NCI-H446 treated with DMSO at 0.1 percent for 48 hours (cell line): ENCODE measurements around the gene IGSF8.

Experiments
- DNase-seq: peaks from one replicate; lab custom pipeline; 2025; lab: John Stamatoyannopoulos, UW

IGSF8 gene

GRCh38 chr1:160097911-160098851, at the start of gene IGSF8:
Gene IGSF8, minus strand, starts transcription at chr1:160098619. Its CDS starts 147 bp downstream, at chr1:160098472.
- DNase-seq = peak; percentile 72

- no peak for DNase-seq
Observed at GRCh38 chr1:160148121-160148520, 49.7 kb upstream of the IGSF8 start.

DNA sequence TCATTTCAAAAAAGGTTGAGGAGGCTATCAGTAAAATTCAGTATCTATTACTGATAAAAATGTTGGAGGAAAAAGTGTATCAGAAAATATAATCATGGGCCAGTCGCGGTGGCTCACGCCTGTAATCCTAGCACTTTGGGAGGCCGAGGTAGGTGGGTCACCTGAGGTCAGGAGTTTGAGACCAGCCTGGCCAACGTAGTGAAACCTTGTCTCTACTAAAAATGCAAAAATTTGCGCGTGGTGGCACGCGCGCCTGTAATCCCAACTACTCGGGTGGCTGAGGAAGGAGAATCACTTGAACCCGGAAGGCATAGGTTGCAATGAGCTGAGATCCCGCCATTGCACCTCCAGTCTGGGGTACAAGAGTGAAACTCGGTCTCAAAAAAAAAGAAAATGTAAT, 47.7 kb upstream of the IGSF8 start:
- DNase-seq = no peak

DNA sequence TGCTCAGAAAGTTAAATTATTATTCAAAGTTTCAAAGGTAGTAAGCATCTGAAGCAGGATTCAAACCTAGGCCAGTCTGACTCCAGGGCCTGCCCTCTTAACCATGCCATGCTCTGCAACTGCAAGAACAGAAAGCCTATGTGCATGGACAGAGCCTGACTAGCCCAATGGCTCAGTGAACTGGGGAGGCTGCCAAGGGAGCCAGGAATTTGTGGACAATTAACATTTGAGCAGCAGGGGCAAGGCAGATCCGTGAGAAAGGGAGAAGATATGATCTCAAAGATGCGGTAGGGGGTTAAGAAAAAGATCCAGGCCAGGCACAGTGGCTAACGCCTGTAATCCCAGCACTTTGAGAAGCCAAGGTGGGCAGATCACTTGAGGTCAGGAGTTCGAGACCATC, 46.5 kb upstream of the IGSF8 start:
- no peak for DNase-seq

- no peak for DNase-seq
Observed at GRCh38 chr1:160143695-160144094, 45.3 kb upstream of the IGSF8 start.

- no peak for DNase-seq
Observed at GRCh38 chr1:160139840-160140239, 41.4 kb upstream of the IGSF8 start.

- DNase-seq = peak; percentile 29
Observed at GRCh38 chr1:160137216-160137862, 38.9 kb upstream of the IGSF8 start.

DNA sequence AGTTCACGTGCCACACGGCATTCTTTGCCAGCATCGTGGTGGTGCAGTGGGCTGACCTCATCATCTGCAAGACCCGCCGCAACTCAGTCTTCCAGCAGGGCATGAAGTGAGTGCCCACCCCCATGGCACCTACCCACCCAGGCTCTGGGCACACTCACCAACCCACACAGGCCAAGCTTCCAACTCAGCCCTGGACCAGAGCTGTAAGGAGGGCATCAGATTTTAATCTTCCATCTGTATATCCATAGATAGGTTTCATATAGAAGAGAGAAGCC, 38.4 kb upstream of the IGSF8 start:
- DNase-seq = no peak

DNA sequence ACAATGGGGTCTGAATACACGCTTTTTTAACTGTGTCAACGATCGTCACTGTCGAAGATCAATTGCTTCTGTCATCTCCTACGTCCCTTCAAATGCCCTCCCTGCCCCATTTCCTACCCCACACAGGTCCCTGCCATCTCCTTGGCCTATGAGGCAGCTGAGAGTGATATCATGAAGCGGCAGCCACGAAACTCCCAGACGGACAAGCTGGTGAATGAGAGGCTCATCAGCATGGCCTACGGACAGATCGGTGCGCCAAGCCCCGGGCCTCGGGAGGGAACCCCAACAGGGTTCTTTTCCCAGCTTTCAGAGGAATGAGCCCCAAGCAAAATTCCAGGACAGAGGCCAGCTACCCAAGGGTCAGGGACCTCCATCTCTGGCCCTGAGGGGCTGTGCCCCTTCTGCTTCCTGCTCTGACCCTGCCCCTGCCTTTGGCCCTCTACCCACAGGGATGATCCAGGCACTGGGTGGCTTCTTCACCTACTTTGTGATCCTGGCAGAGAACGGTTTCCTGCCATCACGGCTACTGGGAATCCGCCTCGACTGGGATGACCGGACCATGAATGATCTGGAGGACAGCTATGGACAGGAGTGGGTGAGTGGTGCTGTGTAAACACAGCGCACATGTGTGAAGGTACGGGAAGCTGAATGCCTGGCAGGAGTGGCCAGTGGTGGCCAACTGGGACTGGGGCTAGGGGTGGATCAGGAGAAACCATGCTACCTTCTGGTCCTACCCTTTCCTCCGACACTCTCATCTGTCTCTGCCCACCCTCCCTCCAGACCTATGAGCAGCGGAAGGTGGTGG, 37.9 kb upstream of the IGSF8 start:
- no peak for DNase-seq

GRCh38 chr1:160134791-160135572, 36.6 kb upstream of the IGSF8 start:
- no peak for DNase-seq

GRCh38 chr1:160133990-160134770, 35.8 kb upstream of the IGSF8 start:
- no peak for DNase-seq

GRCh38 chr1:160131803-160132565, 33.6 kb upstream of the IGSF8 start:
- DNase-seq = no peak

DNA sequence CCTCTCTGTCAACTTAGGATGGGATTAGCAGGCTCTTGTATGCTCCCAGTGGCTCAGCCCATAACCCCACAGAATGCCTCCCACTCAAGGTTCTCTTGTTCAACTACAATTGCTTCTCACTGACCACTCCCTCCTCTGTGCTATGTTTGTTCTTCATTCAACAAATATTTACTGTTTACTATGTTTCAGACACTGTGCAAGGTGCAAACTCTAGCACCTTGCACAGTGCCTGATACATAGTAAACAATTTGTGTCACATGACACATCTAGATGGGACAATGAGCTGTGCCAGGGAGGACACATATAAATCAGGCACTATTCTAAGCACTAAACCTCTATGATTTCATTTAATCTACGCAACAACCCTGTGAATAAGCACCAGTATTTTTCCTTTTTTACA, 32.5 kb upstream of the IGSF8 start:
- no peak for DNase-seq

- no peak for DNase-seq
Observed at GRCh38 chr1:160130486-160130885, 32.1 kb upstream of the IGSF8 start.

GRCh38 chr1:160129966-160130365, 31.5 kb upstream of the IGSF8 start:
- no peak for DNase-seq

- DNase-seq = no peak
Observed at GRCh38 chr1:160129558-160129957, 31.1 kb upstream of the IGSF8 start.

GRCh38 chr1:160129046-160129445, 30.6 kb upstream of the IGSF8 start:
- DNase-seq = no peak

- no peak for DNase-seq
Observed at GRCh38 chr1:160128636-160129035, 30.2 kb upstream of the IGSF8 start.

DNA sequence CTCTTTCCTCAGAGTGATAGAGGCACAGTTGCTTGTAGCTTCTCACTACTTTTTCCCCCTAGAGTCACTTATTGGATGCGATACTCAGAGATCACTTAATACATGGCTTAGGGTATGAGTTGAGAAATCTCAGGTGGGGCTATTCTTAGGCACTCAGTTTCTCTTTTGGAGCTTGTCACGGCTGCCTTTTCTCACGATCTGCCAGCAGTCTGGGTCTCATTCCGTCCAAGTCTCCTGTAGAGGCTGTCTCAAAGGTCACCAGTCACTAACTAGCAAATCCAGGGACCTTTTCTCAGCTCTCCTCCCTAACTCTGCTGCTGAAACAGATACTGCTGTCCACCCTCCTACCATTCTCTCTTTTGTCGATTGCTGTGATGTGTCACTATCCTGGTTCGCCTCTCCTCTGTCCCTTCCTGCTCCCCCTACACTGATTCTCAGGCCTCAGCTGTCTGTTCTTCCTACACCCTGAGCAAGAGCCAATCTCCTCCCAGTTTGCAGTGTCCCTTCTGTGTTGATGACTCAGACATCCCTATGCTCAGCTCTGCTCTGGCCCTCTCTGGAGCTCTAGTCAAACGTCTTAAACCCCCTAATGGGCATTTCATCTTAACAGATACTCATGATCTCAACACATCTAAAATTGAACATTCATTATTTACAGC, 29.6 kb upstream of the IGSF8 start:
- DNase-seq = no peak

- no peak for DNase-seq
Observed at GRCh38 chr1:160127381-160127780, 29.0 kb upstream of the IGSF8 start.
